ENCODE measurements around the gene HOXC9. TPM values are rescaled to one million over a fixed set of nuclear protein-coding genes. Genes with fewer than 3 reads are reported as not detected.

HOXC9 gene
- total RNA-seq, 1 donor from 2014 or later: not detected

DNA sequence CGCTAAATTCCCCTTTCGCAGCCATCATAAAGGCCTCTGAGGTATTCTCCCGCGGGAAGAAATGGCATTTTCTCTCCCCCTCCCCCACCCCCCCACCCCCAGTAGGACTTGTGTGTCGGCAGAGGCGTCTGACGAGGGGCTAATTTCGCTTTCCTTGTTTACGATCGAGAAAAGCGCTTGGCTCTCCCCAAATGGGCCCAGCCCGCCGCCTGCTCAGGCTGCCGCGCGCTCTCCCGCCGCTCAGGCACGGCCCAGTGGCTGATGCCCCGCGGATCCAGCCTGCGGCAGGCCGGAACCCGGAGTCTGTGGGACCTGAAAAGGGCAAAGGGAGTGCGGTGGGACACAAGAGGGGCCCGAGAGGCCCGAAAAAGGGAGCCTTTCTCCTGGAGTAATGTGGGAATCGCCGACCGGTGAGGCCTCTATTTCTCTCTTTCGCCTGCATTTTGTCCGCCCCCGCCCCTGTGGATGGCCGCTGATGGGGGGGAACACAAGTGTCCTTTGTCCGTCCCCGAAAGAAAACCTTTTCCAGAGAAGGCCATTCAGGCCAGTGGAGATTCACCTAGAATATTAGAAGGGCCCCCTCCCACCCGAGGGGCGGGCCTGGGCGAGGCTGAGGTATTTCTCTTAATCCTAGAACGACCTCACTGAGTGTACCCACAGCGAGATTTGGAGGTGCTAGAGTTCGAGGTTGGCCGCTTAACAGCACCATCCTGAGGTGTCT, 19.3 kb downstream of the HOXC9 start:
- ATAC-seq (ENCODE audit: poor library complexity): no peak
- intact Hi-C loops (cut with DNase I): no loop called here

DNA sequence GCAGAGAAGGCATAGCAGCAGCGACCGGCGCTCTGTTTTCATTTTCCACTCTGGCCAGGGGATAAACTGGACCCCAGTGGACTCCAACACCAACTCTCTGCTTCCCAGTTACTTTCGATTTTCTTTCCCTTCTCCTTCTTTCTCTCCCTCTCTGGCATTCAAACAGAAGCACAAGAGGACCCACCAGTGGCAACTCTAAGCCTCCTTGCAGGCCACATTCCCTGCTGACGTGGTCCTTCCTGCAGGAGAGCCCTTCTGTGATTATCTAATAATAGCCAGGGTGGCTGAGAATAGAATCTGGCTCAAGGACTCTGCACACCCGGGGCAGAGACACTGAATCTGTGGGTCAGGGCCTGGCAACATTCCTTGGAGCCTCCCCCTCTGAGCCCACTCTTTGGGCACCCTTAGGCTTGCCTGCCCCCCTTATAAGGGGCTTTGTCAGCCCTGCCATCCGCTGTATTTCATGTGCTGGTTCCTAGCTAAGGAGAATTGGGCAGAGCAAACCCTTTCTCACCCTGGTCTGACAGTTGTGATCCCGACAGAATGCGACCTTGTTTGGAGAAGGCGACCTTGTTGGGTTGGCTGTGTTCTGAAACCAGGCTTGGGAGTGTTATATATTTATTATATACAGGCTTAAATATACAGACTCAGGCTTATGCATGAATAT, 20.1 kb downstream of the HOXC9 start:
- intact Hi-C loops (cut with DNase I): no loop called here
- DNase-seq (no peak), ATAC-seq (ENCODE audit: poor library complexity) (peak; percentile 83)

More for the DNA sequence above, 19.3 kb downstream of the HOXC9 start:
- DNase-seq: no peak

DNA sequence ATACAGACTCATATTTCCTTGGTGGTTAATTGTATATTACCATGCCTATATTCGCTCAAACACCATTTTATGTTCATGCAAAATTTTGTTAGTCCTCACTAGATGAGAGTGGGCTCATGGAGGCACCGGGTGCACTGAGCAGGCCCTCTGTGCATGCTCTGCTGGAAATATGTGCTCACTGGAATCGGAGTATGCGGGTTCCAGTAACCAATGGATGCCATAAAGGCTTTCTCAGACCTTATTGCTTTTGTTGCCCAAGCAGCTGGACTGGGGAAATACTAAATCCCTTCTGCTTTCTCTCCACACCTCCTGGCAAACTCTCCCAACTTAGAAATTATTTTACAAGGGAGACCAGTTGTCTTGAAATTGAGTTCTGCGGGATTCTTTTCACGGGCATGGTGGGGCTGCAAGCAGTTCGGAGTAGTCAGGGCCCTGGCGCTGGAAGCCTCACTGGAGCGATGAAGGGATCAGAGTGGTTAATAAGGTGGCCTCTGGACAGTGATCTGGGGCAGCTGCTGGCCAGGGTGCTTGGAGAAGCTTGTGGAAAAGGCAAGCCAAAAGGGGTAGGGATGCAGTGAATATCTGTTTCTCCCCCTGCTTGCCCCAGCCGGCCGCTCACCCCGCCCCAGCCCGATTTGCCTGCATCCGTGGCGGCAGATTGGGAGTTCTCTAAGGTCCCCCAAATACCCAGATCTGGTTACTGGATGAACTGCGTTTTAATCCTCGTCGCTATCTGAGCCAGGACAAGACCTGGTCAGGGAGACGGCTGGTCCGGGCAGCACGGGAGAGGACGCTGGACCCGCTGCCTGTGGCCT, 20.8 kb downstream of the HOXC9 start:
- intact Hi-C loops (cut with DNase I): no loop called here
- DNase-seq: no peak
- no peak for ATAC-seq (ENCODE audit: poor library complexity)

DNA sequence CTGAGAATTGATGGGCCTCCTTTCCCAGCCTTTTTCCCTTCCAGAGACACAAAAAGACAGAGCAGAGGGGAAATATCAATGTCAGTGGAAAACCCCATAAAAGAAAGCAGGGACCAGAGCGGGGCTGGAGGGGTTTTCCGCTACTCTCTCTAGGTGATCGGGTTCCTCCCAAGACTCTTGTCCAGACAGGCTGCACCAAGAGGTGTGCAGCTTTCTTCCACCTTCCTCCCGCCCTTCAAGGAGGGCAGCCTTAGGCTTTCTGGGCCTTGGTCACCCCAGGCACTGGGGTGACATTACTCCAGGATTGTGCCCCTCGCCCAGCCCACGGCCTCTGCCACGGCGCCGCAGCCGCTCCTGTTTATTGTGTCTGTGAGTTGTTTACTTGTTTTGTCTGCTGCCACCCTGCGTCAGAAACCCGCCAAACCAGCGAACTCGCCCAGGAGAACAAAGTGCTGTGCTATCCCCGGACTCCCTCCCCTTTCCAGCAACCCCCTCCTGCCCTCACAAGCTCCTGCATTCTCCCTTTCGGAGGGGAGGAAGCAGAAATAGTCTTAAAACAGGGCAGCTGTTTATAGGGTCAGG, 21.6 kb downstream of the HOXC9 start:
- ATAC-seq (ENCODE audit: poor library complexity): no peak
- no peak for DNase-seq
- intact Hi-C loops (cut with DNase I): no loop called here

DNA sequence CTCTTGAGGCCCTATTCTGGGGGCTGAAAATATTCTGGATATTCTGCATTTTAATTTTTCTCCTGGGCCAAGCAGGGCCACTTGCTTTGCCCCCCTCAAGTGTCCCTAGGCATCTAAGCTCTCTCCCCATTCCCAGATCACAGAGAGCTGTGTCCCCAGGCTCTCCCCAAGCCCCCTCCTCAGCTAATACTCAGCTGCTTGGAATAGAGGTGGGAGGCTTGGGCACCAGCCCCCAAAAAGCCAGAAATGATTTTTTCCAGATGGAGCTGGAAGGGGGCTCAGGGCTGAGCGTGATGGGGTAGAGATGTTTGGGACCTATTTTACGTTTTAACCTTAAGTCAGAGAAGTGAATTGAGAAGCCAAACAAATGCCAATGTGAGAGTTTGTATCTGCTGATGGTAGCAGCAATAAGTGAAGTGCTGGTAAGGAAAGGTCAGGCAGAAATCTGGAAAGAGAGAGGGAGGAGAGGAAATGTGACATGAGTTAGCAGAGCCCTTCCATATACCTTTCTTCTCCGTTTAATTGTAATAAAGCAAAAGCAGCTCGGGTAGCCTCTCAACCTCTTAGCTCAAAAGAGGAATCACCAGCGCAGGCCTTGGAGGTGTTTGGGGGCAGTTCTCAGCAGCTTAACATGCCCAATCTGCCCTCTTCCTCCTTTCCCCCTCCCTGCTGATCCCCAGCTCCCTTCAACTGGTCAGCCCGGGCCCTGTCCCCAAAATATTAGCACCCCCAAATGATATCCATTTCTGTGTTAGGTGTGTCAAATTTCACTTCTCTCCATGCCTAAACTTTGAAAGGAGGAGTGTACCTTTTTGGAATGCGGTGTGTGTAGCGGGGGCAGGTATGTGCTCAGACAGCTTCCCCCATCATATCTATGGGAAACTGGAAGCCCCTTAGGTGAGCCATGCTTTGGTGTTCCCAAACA, 23.3 kb downstream of the HOXC9 start:
- DNase-seq: no peak
- no peak for ATAC-seq (ENCODE audit: poor library complexity)
- intact Hi-C loops (cut with DNase I): no loop called here

DNA sequence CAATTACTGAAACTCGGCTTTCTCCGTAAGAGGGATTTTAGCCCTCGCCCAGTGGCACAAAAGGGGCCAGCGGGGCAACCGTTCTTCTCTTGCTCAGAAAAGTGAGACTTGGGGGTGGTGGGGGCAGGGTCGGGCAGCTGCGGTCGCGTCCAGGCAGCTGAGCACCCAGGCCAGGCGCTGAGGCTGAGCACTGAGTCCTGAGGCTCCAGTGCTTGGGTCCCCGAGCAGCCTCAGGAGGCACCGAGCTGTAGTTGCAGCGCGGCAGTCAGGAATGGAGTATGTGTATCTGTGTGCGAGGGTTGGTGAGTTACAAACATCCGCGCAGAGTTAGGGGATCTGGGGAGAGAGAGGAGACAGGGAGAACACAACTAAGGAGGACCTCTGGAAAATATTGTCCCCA, 24.2 kb downstream of the HOXC9 start:
- intact Hi-C loops (cut with DNase I): no loop called here
- DNase-seq (no peak), ATAC-seq (ENCODE audit: poor library complexity) (no peak)

DNA sequence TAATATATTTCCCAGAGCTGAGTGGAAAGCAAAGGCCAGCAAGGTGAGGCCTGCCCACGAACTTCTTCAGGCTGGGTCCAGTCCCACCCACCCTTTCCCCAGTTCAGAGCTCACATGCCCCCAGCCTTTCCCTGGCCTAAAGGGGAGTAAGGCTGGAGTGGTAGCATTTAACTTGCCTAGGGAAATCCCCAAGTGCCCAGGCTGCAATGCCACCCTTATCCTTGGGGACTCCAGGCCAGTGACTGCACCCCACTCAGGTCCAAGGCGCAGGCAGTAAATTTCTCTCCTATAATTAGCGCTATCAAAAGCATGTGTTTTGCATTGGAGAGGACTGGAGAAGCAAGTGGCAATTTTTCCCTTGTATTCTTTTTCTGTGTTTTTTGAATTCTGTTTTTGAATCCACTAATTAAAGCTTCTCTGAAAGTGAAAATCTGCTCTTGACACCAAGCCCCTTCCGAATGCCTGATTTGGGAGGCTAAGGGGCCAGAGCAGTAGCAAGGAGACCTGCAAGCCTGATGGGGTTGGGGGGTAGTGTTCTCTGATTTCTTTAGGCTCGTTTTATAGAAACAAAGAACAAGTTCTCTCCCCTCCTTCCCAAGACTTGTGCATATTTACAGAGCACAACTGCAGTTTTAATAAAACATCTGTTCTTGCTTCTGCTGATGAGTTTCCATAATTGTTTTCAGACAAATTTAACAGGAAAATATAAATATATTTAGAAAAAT, 24.8 kb downstream of the HOXC9 start:
- ATAC-seq (ENCODE audit: poor library complexity): no peak
- intact Hi-C loops (cut with DNase I): no loop called here
- no peak for DNase-seq

DNA sequence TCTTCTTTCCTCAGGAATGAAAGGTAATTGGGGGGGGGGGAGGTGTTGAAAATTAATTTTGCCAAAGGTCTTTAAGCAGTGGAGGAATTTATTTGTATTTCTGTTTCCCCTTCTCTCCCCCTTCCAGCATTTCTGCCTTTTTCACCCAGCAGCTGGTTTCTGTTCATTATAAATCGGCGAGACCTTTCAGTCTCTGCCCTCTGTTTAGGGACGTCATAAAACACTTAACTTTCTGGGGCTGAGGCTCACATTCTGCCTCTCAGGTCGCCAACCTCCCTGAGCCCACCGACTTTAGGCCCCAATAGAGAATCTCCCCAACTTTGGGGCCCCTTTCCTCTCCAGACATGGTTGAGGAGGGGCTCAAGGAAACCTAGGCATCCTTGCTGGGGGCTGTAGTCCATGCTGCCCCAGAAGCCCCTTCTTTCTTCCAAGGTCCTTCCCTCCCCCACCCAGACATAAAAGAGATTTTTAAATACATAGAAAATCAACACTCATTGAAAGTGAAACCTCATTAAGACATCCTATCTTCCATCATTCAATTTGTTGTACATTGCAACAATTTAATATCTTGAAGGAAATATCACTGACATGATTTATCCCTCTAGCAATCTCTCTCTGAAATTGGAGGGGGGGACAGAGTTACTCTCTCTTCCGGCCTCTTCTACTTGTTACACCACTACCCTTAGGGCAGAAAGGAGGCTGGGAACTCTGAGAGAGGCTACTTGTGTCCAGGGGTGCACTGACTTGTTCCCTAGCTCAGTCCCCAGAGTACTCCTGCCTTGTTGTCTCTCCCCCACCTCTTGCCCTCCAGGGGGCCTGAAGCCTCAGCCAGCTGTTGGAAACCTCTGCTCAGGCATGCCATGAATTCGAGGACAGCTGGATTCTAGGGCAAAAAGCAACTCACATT, 25.8 kb downstream of the HOXC9 start:
- ATAC-seq (ENCODE audit: poor library complexity) (no peak), DNase-seq (no peak)
- intact Hi-C loops (cut with DNase I): no loop called here

DNA sequence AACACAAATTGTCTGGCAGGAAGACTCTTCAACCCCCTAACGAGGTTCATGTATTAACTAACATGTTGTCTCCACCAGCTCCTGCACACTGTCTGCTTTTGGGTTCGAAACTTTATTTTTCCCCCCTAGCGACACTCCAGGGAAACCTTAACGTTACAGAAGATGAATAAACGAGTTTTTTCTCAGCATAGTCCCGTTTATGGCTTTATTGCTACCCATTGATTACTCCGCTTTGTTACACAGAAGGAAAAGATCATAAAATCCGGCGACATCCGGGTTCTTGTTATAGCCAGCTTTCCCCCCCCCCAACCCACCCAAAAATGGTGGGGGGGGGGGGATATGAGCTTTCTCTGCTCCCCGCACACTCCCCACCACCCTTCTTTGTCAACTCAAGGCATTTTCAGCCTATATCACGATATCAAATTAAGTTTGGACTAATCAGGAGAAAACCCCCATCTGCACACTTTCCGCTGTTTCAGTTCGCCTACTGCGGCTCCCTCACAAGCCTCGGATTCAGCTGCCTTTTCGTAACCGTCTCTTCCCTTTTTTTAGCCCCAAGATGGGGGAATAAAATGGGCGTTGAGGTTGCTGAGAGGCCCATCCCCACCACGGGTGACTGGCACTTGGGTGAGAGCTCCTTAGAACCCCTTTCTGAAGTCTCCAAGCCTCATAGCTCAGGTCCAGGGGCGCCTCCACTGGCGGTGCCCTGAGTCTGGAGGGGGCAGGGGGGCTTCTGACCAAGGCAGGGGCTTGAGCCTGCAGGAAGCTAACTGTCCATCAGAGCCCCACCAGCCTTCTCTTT, 26.9 kb downstream of the HOXC9 start:
- intact Hi-C loops (cut with DNase I): no loop called here
- ATAC-seq (ENCODE audit: poor library complexity) (no peak), DNase-seq (no peak)

DNA sequence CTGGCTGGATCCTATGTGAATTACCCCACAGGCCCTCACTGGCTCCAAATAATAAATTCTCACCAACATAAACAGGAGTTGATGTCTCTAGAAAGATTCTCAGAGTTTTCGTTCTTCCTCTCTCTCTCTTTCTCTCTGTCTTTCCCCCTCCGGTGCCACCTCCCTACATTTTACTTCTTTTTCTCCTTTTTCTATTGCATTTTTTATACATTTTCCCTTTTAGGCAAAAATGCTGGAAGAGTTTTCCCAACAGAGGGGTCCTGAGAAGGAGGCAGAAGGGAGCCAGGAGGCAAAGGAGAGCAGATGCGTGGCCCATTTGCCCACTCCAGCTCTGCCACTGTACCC, 27.5 kb downstream of the HOXC9 start:
- no peak for DNase-seq
- ATAC-seq (ENCODE audit: poor library complexity): no peak

DNA sequence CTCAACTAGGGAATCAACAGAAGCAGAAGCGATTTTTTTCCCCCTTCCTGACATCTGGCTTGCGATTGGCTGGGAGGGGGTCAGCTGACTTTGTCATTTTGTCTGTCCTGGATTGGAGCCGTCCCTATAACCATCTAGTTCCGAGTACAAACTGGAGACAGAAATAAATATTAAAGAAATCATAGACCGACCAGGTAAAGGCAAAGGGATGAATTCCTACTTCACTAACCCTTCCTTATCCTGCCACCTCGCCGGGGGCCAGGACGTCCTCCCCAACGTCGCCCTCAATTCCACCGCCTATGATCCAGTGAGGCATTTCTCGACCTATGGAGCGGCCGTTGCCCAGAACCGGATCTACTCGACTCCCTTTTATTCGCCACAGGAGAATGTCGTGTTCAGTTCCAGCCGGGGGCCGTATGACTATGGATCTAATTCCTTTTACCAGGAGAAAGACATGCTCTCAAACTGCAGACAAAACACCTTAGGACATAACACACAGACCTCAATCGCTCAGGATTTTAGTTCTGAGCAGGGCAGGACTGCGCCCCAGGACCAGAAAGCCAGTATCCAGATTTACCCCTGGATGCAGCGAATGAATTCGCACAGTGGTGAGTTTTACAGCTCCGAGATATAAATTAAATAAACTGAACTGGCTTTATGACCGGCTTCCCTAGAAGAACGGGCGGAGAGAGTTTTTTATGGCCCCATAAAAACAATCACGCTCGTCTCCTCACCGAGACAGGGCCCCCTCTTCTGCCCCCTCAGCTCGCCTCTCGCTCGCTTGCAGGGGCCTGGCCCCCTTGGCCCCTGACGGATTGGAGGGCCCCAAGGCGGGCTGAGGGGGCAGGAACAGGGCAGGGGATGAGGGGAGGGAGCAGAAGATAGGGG, 28.6 kb downstream of the HOXC9 start, which contains the start of gene HOXC6:
HOXC6 (plus strand) TSS at position 127 of the 888 bp plus-strand sequence; CDS start at position 209, 82 bp downstream.
- DNase-seq (no peak), ATAC-seq (ENCODE audit: poor library complexity) (no peak)
- intact Hi-C loops (cut with DNase I): no loop called here

More for the DNA sequence above, 27.5 kb downstream of the HOXC9 start:
- intact Hi-C loops (cut with DNase I): no loop called here

DNA sequence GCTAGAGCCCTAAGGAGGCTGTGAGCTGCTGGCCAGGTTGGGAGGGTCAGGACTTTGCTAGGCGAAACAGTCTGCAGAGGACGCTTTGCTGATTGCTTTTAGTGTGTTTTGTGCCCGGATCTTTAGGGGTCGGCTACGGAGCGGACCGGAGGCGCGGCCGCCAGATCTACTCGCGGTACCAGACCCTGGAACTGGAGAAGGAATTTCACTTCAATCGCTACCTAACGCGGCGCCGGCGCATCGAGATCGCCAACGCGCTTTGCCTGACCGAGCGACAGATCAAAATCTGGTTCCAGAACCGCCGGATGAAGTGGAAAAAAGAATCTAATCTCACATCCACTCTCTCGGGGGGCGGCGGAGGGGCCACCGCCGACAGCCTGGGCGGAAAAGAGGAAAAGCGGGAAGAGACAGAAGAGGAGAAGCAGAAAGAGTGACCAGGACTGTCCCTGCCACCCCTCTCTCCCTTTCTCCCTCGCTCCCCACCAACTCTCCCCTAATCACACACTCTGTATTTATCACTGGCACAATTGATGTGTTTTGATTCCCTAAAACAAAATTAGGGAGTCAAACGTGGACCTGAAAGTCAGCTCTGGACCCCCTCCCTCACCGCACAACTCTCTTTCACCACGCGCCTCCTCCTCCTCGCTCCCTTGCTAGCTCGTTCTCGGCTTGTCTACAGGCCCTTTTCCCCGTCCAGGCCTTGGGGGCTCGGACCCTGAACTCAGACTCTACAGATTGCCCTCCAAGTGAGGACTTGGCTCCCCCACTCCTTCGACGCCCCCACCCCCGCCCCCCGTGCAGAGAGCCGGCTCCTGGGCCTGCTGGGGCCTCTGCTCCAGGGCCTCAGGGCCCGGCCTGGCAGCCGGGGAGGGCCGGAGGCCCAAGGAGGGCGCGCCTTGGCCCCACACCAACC, 29.8 kb downstream of the HOXC9 start:
- no peak for ATAC-seq (ENCODE audit: poor library complexity)
- DNase-seq: no peak
- intact Hi-C loops (cut with DNase I): no loop called here

DNA sequence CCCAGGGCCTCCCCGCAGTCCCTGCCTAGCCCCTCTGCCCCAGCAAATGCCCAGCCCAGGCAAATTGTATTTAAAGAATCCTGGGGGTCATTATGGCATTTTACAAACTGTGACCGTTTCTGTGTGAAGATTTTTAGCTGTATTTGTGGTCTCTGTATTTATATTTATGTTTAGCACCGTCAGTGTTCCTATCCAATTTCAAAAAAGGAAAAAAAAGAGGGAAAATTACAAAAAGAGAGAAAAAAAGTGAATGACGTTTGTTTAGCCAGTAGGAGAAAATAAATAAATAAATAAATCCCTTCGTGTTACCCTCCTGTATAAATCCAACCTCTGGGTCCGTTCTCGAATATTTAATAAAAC, 30.5 kb downstream of the HOXC9 start:
- intact Hi-C loops (cut with DNase I): no loop called here
- ATAC-seq (ENCODE audit: poor library complexity) (no peak), DNase-seq (no peak)

DNA sequence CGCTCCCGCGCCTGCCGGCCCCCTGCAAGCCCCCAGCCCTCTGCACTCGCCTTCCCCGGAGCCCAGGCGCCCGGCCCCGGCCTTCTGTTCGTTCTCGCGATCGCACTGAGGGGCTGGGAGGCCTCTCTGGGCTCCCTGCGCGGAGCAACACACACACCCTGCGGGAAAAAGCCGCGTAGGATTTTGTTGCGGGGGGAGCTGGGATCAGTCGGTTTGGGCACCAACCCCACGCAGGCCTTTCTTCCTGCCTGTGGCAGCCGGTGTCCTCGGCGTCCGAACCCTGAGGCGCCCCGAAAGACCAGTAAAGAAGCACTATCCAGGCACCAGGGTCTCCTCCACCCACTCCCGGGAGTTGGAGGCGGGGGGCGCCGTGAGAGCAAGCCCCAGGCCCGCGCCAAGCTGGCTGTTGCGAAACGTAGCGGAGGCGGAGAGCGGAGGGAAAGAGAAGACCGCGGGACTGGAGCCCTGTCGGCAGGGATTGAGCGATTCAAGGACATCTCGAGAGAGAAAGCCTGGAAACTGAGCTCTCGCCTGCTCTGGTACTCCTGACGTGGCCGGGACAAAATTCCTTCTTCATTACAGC, 31.0 kb downstream of the HOXC9 start:
- DNase-seq (no peak), ATAC-seq (ENCODE audit: poor library complexity) (no peak)
- intact Hi-C loops (cut with DNase I): no loop called here

Data from Right ventricle myocardium superior (tissue), 1 donor.